A673 (cell line): ENCODE measurements around the gene LRRC4B.

Experiments used
- CTCF ChIP-seq: fragments of 300-800, 200-600 bp; sonication (generic); conservative IDR thresholded peaks from 2 replicates; pipeline ENCODE4 v1.5.1; 2017; ENCODE audit warnings: low read depth, mild to moderate bottlenecking, antibody characterized with exemption, low read length, moderate library complexity, mixed read lengths
- EZH2 ChIP-seq: fragments of 200-600 bp; sonication (generic); IDR thresholded peaks from 2 replicates; pipeline ENCODE4 v1.6.1; 2017; ENCODE audit warnings: borderline replicate concordance, low read depth, mild to moderate bottlenecking, mixed read lengths, antibody characterized with exemption, low read length; ENCODE audit not compliant: poor library complexity, severe bottlenecking

GRCh38 chr19:50510121-50510670 is 58.0 kb downstream of the LRRC4B start:
- TF ChIP-seq CTCF (no peak), EZH2 (no peak)
